Liver (tissue), 3 donors: ENCODE data around the gene TMEM170B.

Experiments used
- FOXA1 ChIP-seq: IDR thresholded peaks from 2 replicates; pipeline ENCODE4 v1.6.1; 2016; ENCODE audit warnings: antibody characterized with exemption
- GABPA ChIP-seq, 2 donors: IDR thresholded peaks in 1 of 2; conservative IDR thresholded peaks in 1 of 2; 2 replicates each; pipeline ENCODE4 v1.6.1; 2016; ENCODE audit warnings: antibody characterized with exemption in 2 of 2, mild to moderate bottlenecking in 1 of 2, moderate library complexity in 1 of 2
- JUND ChIP-seq, 2 donors: IDR thresholded peaks; 2 replicates each; pipeline ENCODE4 v1.6.1; 2016; ENCODE audit warnings: antibody characterized with exemption in 2 of 2
- NR2F2 ChIP-seq: IDR thresholded peaks from 2 replicates; pipeline ENCODE4 v1.6.1; 2016; ENCODE audit warnings: antibody characterized with exemption
- RXRA ChIP-seq, 2 donors: IDR thresholded peaks; 2 replicates each; pipeline ENCODE4 v1.6.1; 2017 to 2018; ENCODE audit warnings: antibody characterized with exemption in 2 of 2, mild to moderate bottlenecking in 1 of 2
- TAF1 ChIP-seq: conservative IDR thresholded peaks from 2 replicates; pipeline ENCODE4 v1.6.1; 2016; ENCODE audit warnings: antibody characterized with exemption, mild to moderate bottlenecking
- YY1 ChIP-seq: IDR thresholded peaks from 2 replicates; pipeline ENCODE4 v1.6.1; 2016; ENCODE audit warnings: antibody characterized with exemption, mild to moderate bottlenecking
- TF ChIP-seq, protein P1 (sequence below): fragments of 150-350 bp; IDR thresholded peaks from 2 replicates; pipeline ENCODE4 v1.5.1; 2017; ENCODE audit warnings: improper control_type of control experiment, low read depth, low read length; ENCODE audit not compliant: missing input control
- TF ChIP-seq, protein P2 (sequence below): IDR thresholded peaks from 2 replicates; pipeline ENCODE4 v1.6.1; 2016; ENCODE audit warnings: antibody characterized with exemption
- TF ChIP-seq, protein P3 (sequence below): IDR thresholded peaks from 2 replicates; pipeline ENCODE4 v1.6.1; 2016; ENCODE audit warnings: antibody characterized with exemption, mild to moderate bottlenecking
- TF ChIP-seq, protein P4 (sequence below): IDR thresholded peaks from 2 replicates; pipeline ENCODE4 v1.6.1; 2016; ENCODE audit warnings: antibody characterized with exemption
- donor health status: healthy.
- donor health status: healthy.

DNA sequence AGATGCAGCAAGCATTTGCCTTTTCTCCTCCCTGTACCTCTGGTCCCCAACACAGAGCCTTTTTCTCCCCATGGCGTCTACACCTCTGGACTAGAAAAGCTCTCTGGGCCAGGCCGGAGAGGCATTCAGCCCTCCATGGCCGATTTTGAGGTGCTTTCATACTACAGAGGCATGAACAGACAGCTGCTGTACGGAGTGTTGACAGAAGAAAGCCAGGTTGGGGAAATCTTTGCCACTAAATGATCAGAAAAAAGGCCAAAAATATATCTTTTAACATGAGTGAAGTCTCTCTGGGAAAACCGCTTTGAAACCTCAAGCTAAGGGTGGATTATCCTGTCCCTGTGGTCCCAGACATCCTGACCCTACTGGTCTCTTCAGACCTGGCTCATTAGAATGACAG lies 94.0 kb downstream of the TMEM170B start:
- TF ChIP-seq, protein P1, sequence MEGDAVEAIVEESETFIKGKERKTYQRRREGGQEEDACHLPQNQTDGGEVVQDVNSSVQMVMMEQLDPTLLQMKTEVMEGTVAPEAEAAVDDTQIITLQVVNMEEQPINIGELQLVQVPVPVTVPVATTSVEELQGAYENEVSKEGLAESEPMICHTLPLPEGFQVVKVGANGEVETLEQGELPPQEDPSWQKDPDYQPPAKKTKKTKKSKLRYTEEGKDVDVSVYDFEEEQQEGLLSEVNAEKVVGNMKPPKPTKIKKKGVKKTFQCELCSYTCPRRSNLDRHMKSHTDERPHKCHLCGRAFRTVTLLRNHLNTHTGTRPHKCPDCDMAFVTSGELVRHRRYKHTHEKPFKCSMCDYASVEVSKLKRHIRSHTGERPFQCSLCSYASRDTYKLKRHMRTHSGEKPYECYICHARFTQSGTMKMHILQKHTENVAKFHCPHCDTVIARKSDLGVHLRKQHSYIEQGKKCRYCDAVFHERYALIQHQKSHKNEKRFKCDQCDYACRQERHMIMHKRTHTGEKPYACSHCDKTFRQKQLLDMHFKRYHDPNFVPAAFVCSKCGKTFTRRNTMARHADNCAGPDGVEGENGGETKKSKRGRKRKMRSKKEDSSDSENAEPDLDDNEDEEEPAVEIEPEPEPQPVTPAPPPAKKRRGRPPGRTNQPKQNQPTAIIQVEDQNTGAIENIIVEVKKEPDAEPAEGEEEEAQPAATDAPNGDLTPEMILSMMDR, result no peak
- TF ChIP-seq JUND (IDR thresholded peaks at IDR 0.05), result no peak
- TF ChIP-seq RXRA (IDR thresholded peaks at IDR 0.05), result no peak
- no peak for TF ChIP-seq NR2F2
- TF ChIP-seq TAF1, result no peak
- TF ChIP-seq, protein P2, sequence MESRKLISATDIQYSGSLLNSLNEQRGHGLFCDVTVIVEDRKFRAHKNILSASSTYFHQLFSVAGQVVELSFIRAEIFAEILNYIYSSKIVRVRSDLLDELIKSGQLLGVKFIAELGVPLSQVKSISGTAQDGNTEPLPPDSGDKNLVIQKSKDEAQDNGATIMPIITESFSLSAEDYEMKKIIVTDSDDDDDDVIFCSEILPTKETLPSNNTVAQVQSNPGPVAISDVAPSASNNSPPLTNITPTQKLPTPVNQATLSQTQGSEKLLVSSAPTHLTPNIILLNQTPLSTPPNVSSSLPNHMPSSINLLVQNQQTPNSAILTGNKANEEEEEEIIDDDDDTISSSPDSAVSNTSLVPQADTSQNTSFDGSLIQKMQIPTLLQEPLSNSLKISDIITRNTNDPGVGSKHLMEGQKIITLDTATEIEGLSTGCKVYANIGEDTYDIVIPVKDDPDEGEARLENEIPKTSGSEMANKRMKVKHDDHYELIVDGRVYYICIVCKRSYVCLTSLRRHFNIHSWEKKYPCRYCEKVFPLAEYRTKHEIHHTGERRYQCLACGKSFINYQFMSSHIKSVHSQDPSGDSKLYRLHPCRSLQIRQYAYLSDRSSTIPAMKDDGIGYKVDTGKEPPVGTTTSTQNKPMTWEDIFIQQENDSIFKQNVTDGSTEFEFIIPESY, result no peak
- no peak for TF ChIP-seq YY1
- no peak for TF ChIP-seq GABPA (IDR thresholded peaks at IDR 0.05 in 1 of 2, conservative IDR thresholded peaks at IDR 0.05 in 1 of 2)
- TF ChIP-seq, protein P3, sequence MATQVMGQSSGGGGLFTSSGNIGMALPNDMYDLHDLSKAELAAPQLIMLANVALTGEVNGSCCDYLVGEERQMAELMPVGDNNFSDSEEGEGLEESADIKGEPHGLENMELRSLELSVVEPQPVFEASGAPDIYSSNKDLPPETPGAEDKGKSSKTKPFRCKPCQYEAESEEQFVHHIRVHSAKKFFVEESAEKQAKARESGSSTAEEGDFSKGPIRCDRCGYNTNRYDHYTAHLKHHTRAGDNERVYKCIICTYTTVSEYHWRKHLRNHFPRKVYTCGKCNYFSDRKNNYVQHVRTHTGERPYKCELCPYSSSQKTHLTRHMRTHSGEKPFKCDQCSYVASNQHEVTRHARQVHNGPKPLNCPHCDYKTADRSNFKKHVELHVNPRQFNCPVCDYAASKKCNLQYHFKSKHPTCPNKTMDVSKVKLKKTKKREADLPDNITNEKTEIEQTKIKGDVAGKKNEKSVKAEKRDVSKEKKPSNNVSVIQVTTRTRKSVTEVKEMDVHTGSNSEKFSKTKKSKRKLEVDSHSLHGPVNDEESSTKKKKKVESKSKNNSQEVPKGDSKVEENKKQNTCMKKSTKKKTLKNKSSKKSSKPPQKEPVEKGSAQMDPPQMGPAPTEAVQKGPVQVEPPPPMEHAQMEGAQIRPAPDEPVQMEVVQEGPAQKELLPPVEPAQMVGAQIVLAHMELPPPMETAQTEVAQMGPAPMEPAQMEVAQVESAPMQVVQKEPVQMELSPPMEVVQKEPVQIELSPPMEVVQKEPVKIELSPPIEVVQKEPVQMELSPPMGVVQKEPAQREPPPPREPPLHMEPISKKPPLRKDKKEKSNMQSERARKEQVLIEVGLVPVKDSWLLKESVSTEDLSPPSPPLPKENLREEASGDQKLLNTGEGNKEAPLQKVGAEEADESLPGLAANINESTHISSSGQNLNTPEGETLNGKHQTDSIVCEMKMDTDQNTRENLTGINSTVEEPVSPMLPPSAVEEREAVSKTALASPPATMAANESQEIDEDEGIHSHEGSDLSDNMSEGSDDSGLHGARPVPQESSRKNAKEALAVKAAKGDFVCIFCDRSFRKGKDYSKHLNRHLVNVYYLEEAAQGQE, result no peak
- TF ChIP-seq FOXA1, result no peak
- TF ChIP-seq, protein P4, sequence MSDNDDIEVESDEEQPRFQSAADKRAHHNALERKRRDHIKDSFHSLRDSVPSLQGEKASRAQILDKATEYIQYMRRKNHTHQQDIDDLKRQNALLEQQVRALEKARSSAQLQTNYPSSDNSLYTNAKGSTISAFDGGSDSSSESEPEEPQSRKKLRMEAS, result no peak
